ENCODE results near the gene WDPCP. TPM values are rescaled to one million over a fixed set of nuclear protein-coding genes. Genes with fewer than 3 reads are reported as not detected.

WDPCP gene
- total and polyA plus RNA-seq, 2 of the 13 experiments (the other 11 are each of a cell fraction or from before 2014, with no cell fraction given): 2.9 to 5.2 TPM

GRCh38 chr2:63092857-63093256 lies 495.4 kb downstream of the WDPCP start:
- intact Hi-C loops (cut with micrococcal nuclease; ENCODE audit: unreplicated experiment): no loop called here
- no peak overlapping the region for H3K27ac ChIP-seq (ENCODE audit: extremely low read length, insufficient read depth, low read length)
- DNase-seq (ENCODE audit: low spot score) (no peak), FAIRE-seq (no peak), ATAC-seq (no peak)
- no peaks in the 10 kb centered on the region for H3K79me2 ChIP-seq (ENCODE audit: insufficient read depth, low read length)
- 0% methylated on average over 1 of the region's 1 CpG for WGBS (ENCODE audit: low lambda C conversion rate)
- no TSS peak for BruUV-seq (replicated peaks)
- peaks cover 4% of the 10 kb centered on the region; the same call in 1 of the 2 replicates for H3K4me1 ChIP-seq (ENCODE audit: insufficient read depth, low read length)
- POLR2A ChIA-PET: no interaction called here
- no peaks in the 10 kb centered on the region for H3K36me3 ChIP-seq (replicated peaks in 1 of 2; ENCODE audit: control insufficient read depth in 1 of 2, insufficient read depth in 2 of 2, low read length in 2 of 2)
- CTCF ChIA-PET (ENCODE audit: low intra/inter-chr PET ratio, low total read pairs): no interaction called here
- no peaks in the 10 kb centered on the region for H4K20me1 ChIP-seq (ENCODE audit: insufficient read depth, low read length)
- in situ Hi-C loops (cut with HindIII; ENCODE audit: extremely low pct_ligation_motif_present, low pct_unique_long_range_greater_than_20kb): loop anchor here (25.0 kb wide), 1 partner anchor 194 kb away; no protein-coding TSS in a partner anchor
- H3K9ac ChIP-seq (ENCODE audit: insufficient read depth, low read depth, low read length): no peak overlapping the region
- TF ChIP-seq MAFF (IDR thresholded peaks at IDR 0.05; ENCODE audit: low read depth, low read length): peak; percentile 42; the same call in 1 of the 2 replicates
- TF ChIP-seq ATRX (CRISPR knock-in tag; IDR thresholded peaks at IDR 0.05; ENCODE audit: borderline replicate concordance): no peak
- TF ChIP-seq MAFK (conservative IDR thresholded peaks at IDR 0.05 in 1 of 2, IDR thresholded peaks at IDR 0.05 in 1 of 2; ENCODE audit: low read length in 2 of 2): peak in 1 of 2 experiments; percentile 70; a peak in 3 of 4 replicates
- TF ChIP-seq ZMYM3 (CRISPR knock-in tag; IDR thresholded peaks at IDR 0.05): no peak
- TF ChIP-seq BCLAF1 (IDR thresholded peaks at IDR 0.05): no peak
- no peak for TF ChIP-seq ZSCAN25 (CRISPR knock-in tag; IDR thresholded peaks at IDR 0.05)
- TF ChIP-seq ZNF598 (CRISPR knock-in tag; IDR thresholded peaks at IDR 0.05; ENCODE audit: borderline replicate concordance): no peak
- no peaks in the 10 kb centered on the region for H3K9me3 ChIP-seq (ENCODE audit: low read length)
- H3K27me3 ChIP-seq (ENCODE audit: control insufficient read depth in 1 of 2, insufficient read depth in 2 of 2, low read length in 2 of 2): no peaks in the 10 kb centered on the region; a peak in 1 of 5 replicates
- H3K4me2 ChIP-seq (ENCODE audit: low read depth, low read length): no peak overlapping the region
- H3K4me3 ChIP-seq (replicated peaks in 1 of 3; ENCODE audit: insufficient read depth in 1 of 3, low read depth in 2 of 3, low read length in 3 of 3): no peak overlapping the region
- H2AFZ ChIP-seq (ENCODE audit: low read length): no peak overlapping the region

Measured in HepG2 (cell line).